Nephron (organoid): ENCODE results near the gene VTA1.
"Not testable (repeated sequence)": the region's sequence is repeated elsewhere in the genome, so short reads cannot be mapped to it uniquely, and the experiment has no call there.

ENCODE experiments used
- H3K27ac Mint-ChIP-seq, 3 experiments: 2 replicates each; pipeline ENCODE4 v1.8.0; 2020; ENCODE audit warnings: mixed read lengths in 3 of 3, mild to moderate bottlenecking in 2 of 3, moderate library complexity in 1 of 3
- H3K27me3 Mint-ChIP-seq: 2 replicates; pipeline ENCODE4 v1.8.0; 2021; ENCODE audit warnings: low read depth, mild to moderate bottlenecking, moderate library complexity, mixed read lengths
- H3K36me3 Mint-ChIP-seq: 2 replicates; pipeline ENCODE4 v1.8.0; 2020; ENCODE audit warnings: low read depth, mixed read lengths
- H3K4me1 Mint-ChIP-seq: 2 replicates; pipeline ENCODE4 v1.8.0; 2020; ENCODE audit warnings: mixed read lengths
- H3K4me3 Mint-ChIP-seq, 3 experiments: 2 replicates each; pipeline ENCODE4 v1.8.0; 2020; ENCODE audit warnings: mild to moderate bottlenecking in 3 of 3, mixed read lengths in 3 of 3, moderate library complexity in 2 of 3
- H3K9me3 Mint-ChIP-seq: 2 replicates; pipeline ENCODE4 v1.8.0; 2020; ENCODE audit warnings: mixed read lengths
- TF ChIP-seq, protein P1 (sequence below), 3 experiments: fragments of 200-600 bp; sonication (generic); IDR thresholded peaks; one replicate each; pipeline ENCODE4 v1.5.0; 2021; ENCODE audit warnings: antibody characterized with exemption in 3 of 3; ENCODE audit not compliant: unreplicated experiment in 3 of 3

The VTA1 gene

GRCh38 chr6:142232206-142233044, 85.4 kb downstream of the VTA1 start:
- H3K4me1 Mint-ChIP-seq: peaks cover 23% of the 10 kb centered on the region
- TF ChIP-seq, protein P1, sequence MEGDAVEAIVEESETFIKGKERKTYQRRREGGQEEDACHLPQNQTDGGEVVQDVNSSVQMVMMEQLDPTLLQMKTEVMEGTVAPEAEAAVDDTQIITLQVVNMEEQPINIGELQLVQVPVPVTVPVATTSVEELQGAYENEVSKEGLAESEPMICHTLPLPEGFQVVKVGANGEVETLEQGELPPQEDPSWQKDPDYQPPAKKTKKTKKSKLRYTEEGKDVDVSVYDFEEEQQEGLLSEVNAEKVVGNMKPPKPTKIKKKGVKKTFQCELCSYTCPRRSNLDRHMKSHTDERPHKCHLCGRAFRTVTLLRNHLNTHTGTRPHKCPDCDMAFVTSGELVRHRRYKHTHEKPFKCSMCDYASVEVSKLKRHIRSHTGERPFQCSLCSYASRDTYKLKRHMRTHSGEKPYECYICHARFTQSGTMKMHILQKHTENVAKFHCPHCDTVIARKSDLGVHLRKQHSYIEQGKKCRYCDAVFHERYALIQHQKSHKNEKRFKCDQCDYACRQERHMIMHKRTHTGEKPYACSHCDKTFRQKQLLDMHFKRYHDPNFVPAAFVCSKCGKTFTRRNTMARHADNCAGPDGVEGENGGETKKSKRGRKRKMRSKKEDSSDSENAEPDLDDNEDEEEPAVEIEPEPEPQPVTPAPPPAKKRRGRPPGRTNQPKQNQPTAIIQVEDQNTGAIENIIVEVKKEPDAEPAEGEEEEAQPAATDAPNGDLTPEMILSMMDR (IDR thresholded peaks at IDR 0.05; ENCODE audit: unreplicated experiment in 3 of 3): peak; percentile 50 to 65 (median 62)
- peaks cover 13% of the 10 kb centered on the region for H3K9me3 Mint-ChIP-seq
- H3K27me3 Mint-ChIP-seq, H3K4me3 Mint-ChIP-seq, H3K36me3 Mint-ChIP-seq, H3K27ac Mint-ChIP-seq: not testable (repeated sequence)

GRCh38 chr6:142233945-142234682, 87.1 kb downstream of the VTA1 start:
- TF ChIP-seq, protein P1 (IDR thresholded peaks at IDR 0.05; ENCODE audit: unreplicated experiment in 3 of 3): no peak
- peaks cover 9% of the 10 kb centered on the region for H3K9me3 Mint-ChIP-seq
- no peak overlapping the region for H3K27ac Mint-ChIP-seq
- peaks cover 28% of the 10 kb centered on the region for H3K4me1 Mint-ChIP-seq
- no peaks in the 10 kb centered on the region for H3K36me3 Mint-ChIP-seq
- H3K27me3 Mint-ChIP-seq: no peaks in the 10 kb centered on the region
- no peak overlapping the region for H3K4me3 Mint-ChIP-seq

DNA sequence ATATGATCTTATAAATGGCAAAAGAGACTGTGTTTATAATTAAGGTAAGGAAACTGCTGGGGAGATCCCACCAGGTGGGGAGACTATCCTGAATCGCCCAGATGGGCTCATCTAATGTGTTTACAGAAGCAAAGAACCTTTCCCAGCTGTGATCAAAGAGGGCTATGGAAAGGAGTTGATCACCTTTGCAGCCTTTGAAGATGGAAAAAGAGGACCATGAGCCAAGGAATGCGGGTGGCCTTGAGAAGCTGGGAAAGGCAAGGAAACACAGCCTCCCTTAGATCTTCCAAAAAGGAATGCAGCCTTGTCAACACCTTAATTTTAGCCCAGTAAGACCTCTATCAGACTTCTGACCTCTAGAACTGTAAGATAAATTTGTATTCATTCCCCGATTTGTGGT, 88.2 kb downstream of the VTA1 start:
- Mint-ChIP-seq H3K9me3 (peaks cover 4% of the 10 kb centered on the region), H3K27ac (peak overlapping the region in 2 of 3 experiments; percentile 64 to 87), H3K36me3 (no peaks in the 10 kb centered on the region), H3K27me3 (no peaks in the 10 kb centered on the region), H3K4me1 (peaks cover 28% of the 10 kb centered on the region), H3K4me3 (no peak overlapping the region)
- TF ChIP-seq, protein P1 (IDR thresholded peaks at IDR 0.05; ENCODE audit: unreplicated experiment in 3 of 3): no peak

- H3K36me3 Mint-ChIP-seq: no peaks in the 10 kb centered on the region
- H3K27me3 Mint-ChIP-seq: no peaks in the 10 kb centered on the region
- TF ChIP-seq, protein P1 (IDR thresholded peaks at IDR 0.05; ENCODE audit: unreplicated experiment in 3 of 3): no peak
- H3K27ac Mint-ChIP-seq: peak overlapping the region; percentile 24 to 87 (median 64)
- peaks cover 4% of the 10 kb centered on the region for H3K9me3 Mint-ChIP-seq
- H3K4me1 Mint-ChIP-seq: peaks cover 28% of the 10 kb centered on the region
- H3K4me3 Mint-ChIP-seq: no peak overlapping the region
These were observed 88.7 kb downstream of the VTA1 start for GRCh38 chr6:142235791-142236190.

DNA sequence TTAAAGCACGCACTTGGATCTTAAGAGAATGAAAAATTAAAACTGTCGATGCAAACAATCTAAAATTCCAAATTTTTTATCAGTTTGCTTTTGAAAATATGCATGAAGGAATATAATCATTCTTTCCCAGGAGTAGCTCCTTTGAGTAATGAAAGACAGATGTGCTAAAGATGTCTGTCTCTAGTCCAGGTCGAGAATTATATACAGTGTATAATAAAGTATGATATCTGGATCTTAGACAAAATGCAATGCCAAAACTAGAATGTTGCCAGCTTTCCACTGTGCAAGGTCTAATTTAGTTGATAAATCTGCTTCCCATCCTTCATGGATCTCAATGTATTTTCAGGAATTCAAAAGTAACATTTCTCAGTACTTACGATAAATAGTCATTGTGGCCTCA, 89.6 kb downstream of the VTA1 start:
- Mint-ChIP-seq H3K4me3 (no peak overlapping the region), H3K9me3 (no peaks in the 10 kb centered on the region), H3K4me1 (peaks cover 28% of the 10 kb centered on the region), H3K27ac (peak overlapping the region; percentile 71 to 91 (median 87)), H3K27me3 (no peaks in the 10 kb centered on the region), H3K36me3 (no peaks in the 10 kb centered on the region)
- TF ChIP-seq, protein P1 (IDR thresholded peaks at IDR 0.05; ENCODE audit: unreplicated experiment in 3 of 3): no peak
